T follicular helper cell (primary cell): ENCODE data around the gene SLC39A10.
A peak's percentile ranks its signal among the peaks of the same experiment; 100 is the strongest.
"Not testable (repeated sequence)": the region's sequence is repeated elsewhere in the genome, so short reads cannot be mapped to it uniquely, and the experiment has no call there.

ENCODE experiments used
- DNase-seq: peaks from one replicate; pipeline ENCODE4 v3.0.0-alpha.2; 2020; ENCODE audit warnings: low read depth

The SLC39A10 gene

GRCh38 chr2:195646424-195646823 lies 10.6 kb upstream of the SLC39A10 start:
- DNase-seq = no peak

GRCh38 chr2:195647302-195647701 lies 9.7 kb upstream of the SLC39A10 start:
- DNase-seq = no peak

DNA sequence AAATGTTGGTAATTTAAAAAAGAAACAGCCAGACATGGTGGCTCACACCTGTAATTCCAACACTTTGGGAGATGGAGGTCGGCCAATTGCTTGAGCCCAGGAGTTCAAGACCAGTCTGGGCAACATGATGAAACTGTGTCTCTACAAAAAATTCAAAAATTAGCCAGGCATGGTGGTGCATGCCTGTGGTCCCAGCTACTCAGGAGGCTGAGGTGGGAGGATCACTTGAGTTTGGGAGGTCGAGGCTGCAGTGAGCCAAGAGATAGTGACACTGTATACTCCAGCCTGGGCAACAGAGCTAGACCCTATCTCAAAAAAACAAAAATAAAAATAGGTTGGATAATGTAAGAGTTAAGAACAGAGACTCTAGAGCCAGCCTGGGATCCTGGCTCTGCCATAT lies 8.7 kb upstream of the SLC39A10 start:
- DNase-seq = not testable (repeated sequence)

- DNase-seq = no peak
These were observed 8.2 kb upstream of the SLC39A10 start for GRCh38 chr2:195648787-195649186.

DNA sequence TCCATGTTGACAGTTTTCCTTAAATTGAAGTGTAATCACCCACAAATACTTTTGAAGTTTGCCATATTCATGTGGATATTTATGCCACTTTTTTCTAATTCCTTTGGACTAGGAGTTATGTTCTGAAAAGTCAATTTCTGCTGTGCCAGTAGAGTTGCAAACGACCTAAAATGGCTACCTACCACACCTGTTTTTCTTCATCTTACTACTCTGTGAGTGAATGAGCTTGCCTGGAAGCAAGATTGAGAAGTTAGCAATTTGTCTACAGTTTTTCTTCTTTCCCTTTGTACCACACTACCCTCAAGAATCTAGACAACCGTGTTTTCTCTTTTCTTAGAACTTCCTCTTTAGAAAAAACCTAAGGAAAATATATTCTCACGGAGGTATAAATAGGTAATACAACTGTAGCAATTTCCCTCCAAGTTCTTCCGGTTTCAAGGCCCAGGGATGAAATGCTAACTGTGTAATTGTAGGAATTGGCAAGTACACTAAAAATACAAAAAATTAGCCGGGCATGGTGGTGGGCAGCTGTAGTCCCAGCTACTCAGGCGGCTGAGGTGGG lies 7.3 kb upstream of the SLC39A10 start:
- DNase-seq = no peak

DNA sequence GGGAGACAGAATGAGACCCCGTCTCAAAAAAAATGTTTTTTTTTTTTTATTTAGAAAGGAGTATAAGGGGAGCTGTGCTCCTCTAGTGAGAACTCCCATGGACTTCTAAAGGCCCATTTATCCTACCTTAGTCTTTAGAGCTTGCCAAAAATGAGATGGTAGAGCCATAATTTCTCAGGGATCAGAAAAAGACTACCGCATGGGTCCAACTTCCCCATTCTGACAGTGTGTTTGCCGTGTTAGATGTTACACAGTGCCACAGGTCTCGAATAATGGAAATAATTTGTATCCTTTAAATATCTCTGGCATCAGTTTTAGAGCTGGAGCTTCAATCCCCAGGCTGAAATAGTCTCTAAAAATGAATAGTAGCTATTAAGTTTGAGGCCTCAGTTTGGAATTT lies 6.0 kb upstream of the SLC39A10 start:
- DNase-seq = no peak

- DNase-seq = no peak
These were observed 4.1 kb upstream of the SLC39A10 start for GRCh38 chr2:195652911-195653310.

- no peak for DNase-seq
These were observed 716 bp upstream of the SLC39A10 start for GRCh38 chr2:195656161-195656858.

DNA sequence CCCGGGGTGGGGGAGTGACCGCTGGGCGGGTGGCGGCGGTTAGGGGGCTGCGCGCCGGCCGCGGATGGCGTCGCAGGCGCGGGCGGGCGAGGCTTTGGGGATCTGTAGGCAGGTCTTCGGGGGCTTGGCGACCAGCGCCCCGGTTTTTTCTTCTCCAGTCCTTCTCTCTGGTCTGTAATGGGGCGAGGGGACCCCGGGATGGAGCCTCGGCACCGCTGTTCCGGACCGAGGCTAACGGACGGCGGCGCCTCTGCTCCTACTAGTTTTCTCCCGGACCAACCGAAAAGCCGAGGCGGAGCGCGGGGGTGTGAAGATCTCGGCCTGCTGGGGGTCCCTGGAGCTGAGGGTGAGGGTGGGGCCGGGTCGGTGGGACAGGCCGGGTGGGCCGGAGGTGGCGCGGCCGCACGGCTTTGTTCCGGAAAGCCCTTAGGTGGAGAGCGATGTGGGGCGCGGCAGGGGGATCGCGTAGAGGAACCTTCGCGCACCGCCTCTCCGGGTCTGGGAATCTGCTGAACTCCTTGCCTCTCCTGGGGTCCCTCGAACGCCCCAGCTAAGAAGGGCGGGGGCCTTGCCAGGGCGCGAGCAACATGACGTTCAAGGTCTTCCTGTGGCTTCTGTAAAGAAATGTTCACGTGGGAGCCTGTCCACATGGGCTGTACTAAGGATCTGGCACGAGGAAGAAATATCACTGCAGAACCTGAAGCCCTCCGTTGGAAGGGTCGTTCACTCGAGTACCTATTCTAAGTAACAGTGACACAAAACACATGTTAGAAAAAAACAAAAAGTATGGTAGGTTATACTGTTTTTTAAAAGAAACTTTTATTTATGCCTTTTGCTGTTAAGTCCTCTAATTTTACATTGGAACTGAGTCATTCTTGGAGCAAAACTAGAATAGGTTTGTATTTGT lies 861 bp downstream of the SLC39A10 start:
- DNase-seq = peak; percentile 54

GRCh38 chr2:195658541-195658890 lies 1.5 kb downstream of the SLC39A10 start:
- peak; percentile 20 for DNase-seq

- peak; percentile 10 for DNase-seq
These were observed 2.1 kb downstream of the SLC39A10 start for GRCh38 chr2:195659114-195659513.

DNA sequence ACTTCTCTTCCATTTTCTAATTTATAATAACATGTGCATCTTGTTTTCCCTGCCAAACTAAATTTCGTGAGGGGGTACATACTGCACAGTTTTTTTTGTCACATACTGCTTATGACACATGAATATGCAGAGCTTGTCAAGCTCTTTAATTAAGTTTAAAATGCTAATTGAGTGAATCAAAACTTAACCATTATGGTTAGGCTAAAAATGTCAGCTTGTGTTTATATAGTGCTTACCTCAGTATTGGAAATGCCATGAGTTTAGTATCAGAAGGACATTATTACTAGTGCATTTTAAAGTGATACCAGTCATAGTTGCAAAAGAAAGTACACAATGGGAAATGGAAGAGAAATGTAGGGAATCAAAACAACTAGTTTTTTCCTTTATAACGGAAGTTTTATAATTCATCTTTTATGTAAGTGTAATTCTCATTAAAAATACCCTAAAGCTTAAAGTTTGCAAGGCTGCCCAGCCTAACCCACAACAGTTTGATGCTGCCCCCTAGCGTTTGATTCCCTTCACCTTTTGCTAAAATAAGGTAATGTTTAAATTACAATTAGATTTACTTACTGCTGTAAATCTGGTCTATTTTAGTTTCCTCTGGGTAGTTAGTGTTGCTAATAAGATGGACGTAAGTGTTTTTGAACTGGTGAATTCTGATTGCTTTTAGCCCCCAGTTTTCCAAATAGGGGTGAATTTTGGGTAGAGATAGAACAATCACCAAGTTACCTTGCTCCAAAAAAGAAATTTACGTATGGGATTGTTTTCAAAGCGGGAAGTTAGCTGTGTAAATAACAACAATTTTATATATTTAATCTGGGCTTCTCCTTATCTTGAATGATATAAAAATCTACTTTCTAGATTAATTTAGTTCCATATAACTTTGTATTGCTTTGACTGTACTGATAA lies 3.2 kb downstream of the SLC39A10 start:
- DNase-seq = peak; percentile 73

GRCh38 chr2:195662138-195662537 lies 5.1 kb downstream of the SLC39A10 start:
- no peak for DNase-seq

DNA sequence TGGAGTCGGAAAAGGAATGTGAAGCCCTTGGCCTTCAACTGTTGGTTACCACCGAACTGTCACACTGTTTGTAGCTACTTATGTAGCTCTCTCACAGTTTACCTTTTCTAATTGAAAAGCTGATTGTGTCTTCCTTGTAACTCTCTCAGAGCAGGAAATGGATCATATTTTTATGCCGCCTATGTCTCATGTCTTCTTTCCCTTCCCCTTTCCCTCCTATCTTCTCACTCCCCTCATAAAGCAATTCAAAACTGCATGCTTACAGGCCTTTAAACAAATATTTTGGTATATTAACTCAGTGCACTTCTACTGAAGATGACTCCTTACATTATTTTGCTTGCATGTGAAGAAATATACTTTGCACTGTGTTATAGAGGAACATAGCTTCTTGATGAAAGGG lies 6.0 kb downstream of the SLC39A10 start:
- no peak for DNase-seq

GRCh38 chr2:195664528-195664927 lies 7.5 kb downstream of the SLC39A10 start:
- DNase-seq = no peak

DNA sequence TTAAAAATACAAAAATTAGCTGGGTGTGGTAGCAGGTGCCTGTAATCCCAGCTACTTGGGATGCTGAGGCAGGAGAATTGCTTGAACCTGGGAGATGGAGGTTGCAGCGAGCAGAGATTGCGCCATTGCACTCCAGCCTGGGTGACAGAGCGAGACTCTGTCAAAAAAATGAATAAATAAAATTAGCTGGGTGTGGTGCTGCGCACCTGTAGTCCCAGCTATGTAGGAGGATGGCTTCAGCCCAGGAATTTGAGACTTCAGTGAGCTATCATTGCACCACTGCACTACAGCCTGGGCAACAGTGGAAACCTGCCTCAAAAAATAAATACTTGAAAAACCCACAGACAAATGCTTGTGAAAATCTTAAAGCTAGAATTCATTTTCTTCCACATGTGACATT lies 8.1 kb downstream of the SLC39A10 start:
- DNase-seq = not testable (repeated sequence)

DNA sequence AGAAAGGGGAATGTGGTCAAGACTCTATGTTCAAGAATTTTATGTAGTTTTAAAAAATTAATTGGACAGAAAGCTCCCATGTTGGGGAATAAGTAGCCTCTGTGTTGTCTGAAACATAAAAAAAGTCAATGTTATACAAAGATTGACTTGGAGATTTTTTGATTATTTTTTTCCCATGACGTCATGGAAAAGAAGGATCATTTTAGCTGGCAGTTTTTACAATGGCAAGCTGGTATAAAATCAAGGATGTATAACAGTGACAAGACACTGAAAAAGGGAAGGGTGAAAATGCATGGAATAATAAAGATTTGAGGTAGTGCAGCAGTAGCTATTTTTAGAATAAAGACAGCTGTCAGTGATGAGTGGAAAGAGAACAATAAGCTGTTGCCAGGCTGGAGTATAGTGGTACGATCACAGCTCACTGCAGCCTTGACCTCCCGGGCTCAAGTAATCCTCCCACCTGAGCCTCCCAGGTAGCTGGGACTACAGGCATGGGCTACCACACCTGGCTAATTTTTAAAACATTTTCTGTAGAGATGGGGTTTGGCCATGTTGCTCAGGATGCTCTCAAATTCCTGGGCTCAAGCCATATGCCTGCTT lies 9.2 kb downstream of the SLC39A10 start:
- no peak for DNase-seq

DNA sequence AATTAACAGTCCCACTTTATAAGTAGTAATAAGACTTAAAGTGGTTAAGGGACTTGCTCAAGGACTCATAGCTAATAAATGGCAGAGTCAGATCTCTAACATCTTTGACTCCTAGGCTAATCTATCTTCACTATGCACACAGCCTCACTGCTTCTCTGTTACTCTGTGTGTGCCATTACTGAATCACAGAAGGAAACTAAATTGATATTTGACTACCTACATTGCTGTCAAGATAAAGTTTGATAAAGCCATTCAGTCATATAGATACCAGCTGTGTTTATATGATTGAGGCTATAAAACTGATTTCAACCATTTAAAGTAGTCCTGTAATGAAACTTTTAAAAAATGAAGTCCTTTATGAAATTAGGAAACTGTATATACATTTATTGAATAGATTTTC lies 10.9 kb downstream of the SLC39A10 start:
- no peak for DNase-seq

- DNase-seq = no peak
These were observed 13.2 kb downstream of the SLC39A10 start for GRCh38 chr2:195670191-195670590.

- no peak for DNase-seq
These were observed 14.5 kb downstream of the SLC39A10 start for GRCh38 chr2:195671563-195671962.

GRCh38 chr2:195672674-195673073 lies 15.6 kb downstream of the SLC39A10 start:
- DNase-seq = no peak
